Activated naive CD8-positive, alpha-beta T cell (primary cell): ENCODE results near the gene PTPRT.

ENCODE experiments used
- H3K27ac Mint-ChIP-seq: one replicate; pipeline ENCODE4 v1.8.0; 2021; ENCODE audit warnings: mixed read lengths
- H3K27me3 Mint-ChIP-seq: one replicate; pipeline ENCODE4 v1.8.0; 2021; ENCODE audit warnings: mixed read lengths
- H3K36me3 Mint-ChIP-seq: one replicate; pipeline ENCODE4 v1.8.0; 2021; ENCODE audit warnings: mixed read lengths
- H3K4me1 Mint-ChIP-seq: one replicate; pipeline ENCODE4 v1.8.0; 2021; ENCODE audit warnings: low read depth, mixed read lengths
- H3K4me3 Mint-ChIP-seq: one replicate; pipeline ENCODE4 v1.8.0; 2021; ENCODE audit warnings: mild to moderate bottlenecking, mixed read lengths
- H3K9me3 Mint-ChIP-seq: one replicate; pipeline ENCODE4 v1.8.0; 2021; ENCODE audit warnings: low read depth, mixed read lengths

PTPRT gene

DNA sequence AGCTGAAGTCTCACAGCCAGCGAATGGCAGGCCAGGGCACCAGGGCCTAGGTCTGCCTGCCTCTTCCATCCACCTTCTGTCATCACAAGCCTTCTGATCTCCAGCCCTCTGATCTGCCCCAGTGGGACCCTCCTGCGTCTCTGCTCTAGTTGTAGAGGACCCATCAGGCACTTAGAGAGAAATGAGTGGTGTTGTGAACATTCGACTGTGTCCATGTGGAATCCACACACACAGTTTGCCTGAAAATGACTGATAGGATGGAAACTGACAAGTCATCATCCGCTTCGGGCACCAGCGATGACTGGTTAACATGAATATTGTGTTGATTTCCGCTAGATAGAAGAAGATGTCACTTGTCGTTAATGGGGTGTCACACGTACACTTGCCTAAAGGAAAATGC lies 221.0 kb downstream of the PTPRT start:
- no peak overlapping the region for H3K27ac Mint-ChIP-seq
- no peak overlapping the region for H3K4me3 Mint-ChIP-seq
- no peaks in the 10 kb centered on the region for H3K36me3 Mint-ChIP-seq
- no peaks in the 10 kb centered on the region for H3K27me3 Mint-ChIP-seq
- no peaks in the 10 kb centered on the region for H3K9me3 Mint-ChIP-seq
- no peaks in the 10 kb centered on the region for H3K4me1 Mint-ChIP-seq

- H3K4me1 Mint-ChIP-seq = no peaks in the 10 kb centered on the region
- no peaks in the 10 kb centered on the region for H3K36me3 Mint-ChIP-seq
- no peaks in the 10 kb centered on the region for H3K9me3 Mint-ChIP-seq
- no peak overlapping the region for H3K27ac Mint-ChIP-seq
- H3K4me3 Mint-ChIP-seq = no peak overlapping the region
- H3K27me3 Mint-ChIP-seq = peaks cover 3% of the 10 kb centered on the region
These were observed 225.9 kb downstream of the PTPRT start for GRCh38 chr20:42963796-42964195.

GRCh38 chr20:42961771-42962170 lies 227.9 kb downstream of the PTPRT start:
- H3K4me3 Mint-ChIP-seq = no peak overlapping the region
- peaks cover 5% of the 10 kb centered on the region for H3K27me3 Mint-ChIP-seq
- H3K9me3 Mint-ChIP-seq = no peaks in the 10 kb centered on the region
- no peaks in the 10 kb centered on the region for H3K36me3 Mint-ChIP-seq
- no peaks in the 10 kb centered on the region for H3K4me1 Mint-ChIP-seq
- H3K27ac Mint-ChIP-seq = no peak overlapping the region

GRCh38 chr20:42959996-42960395 lies 229.7 kb downstream of the PTPRT start:
- no peak overlapping the region for H3K4me3 Mint-ChIP-seq
- H3K27ac Mint-ChIP-seq = no peak overlapping the region
- peaks cover 5% of the 10 kb centered on the region for H3K27me3 Mint-ChIP-seq
- no peaks in the 10 kb centered on the region for H3K4me1 Mint-ChIP-seq
- no peaks in the 10 kb centered on the region for H3K9me3 Mint-ChIP-seq
- H3K36me3 Mint-ChIP-seq = no peaks in the 10 kb centered on the region

DNA sequence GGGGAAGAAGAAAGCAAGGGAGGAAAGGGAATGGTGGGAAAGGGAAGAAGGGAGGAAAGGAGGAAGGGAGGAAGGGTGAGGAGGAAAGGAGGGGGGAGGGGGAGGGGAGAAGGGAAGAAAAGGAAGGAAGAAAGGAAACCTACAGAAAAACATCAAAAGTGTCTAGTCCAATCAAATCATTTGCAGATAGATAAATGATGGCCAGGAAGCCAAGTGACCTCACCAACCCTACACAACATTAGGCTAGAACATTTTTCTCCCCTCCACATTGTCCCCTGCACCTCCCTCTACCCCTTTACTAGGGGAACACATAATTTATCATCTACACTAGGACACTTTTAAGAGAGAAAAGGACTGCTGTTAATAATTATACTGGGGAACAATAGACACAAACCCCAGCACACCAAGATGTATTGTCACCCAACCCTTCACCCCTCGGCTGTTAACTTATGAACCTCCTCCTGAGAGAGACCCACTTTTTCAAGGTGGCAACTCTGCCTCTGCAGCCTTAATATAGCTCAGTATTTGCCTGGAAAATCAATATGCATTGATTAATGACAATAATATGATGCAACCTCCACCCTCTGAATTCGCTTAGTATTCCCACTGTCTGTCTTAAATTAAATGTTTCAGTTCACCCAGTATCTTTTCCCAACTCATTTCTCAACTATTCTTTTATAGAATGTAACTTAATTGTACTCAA lies 231.2 kb downstream of the PTPRT start:
- no peaks in the 10 kb centered on the region for H3K9me3 Mint-ChIP-seq
- no peak overlapping the region for H3K27ac Mint-ChIP-seq
- peaks cover 5% of the 10 kb centered on the region for H3K27me3 Mint-ChIP-seq
- no peak overlapping the region for H3K4me3 Mint-ChIP-seq
- H3K36me3 Mint-ChIP-seq = no peaks in the 10 kb centered on the region
- no peaks in the 10 kb centered on the region for H3K4me1 Mint-ChIP-seq

- peaks cover 5% of the 10 kb centered on the region for H3K27me3 Mint-ChIP-seq
- H3K27ac Mint-ChIP-seq = no peak overlapping the region
- no peak overlapping the region for H3K4me3 Mint-ChIP-seq
- H3K9me3 Mint-ChIP-seq = no peaks in the 10 kb centered on the region
- H3K36me3 Mint-ChIP-seq = no peaks in the 10 kb centered on the region
- H3K4me1 Mint-ChIP-seq = no peaks in the 10 kb centered on the region
These were observed 232.0 kb downstream of the PTPRT start for GRCh38 chr20:42957704-42958095.

- Mint-ChIP-seq H3K4me3 (no peak overlapping the region), H3K4me1 (no peaks in the 10 kb centered on the region), H3K27me3 (peaks cover 5% of the 10 kb centered on the region), H3K36me3 (no peaks in the 10 kb centered on the region), H3K9me3 (no peaks in the 10 kb centered on the region), H3K27ac (no peak overlapping the region)
These were observed 232.5 kb downstream of the PTPRT start for GRCh38 chr20:42957018-42957703.

- H3K27me3 Mint-ChIP-seq = peaks cover 5% of the 10 kb centered on the region
These were observed 234.0 kb downstream of the PTPRT start for GRCh38 chr20:42955713-42956112.

GRCh38 chr20:42954951-42955350 lies 234.8 kb downstream of the PTPRT start:
- Mint-ChIP-seq H3K36me3 (no peaks in the 10 kb centered on the region), H3K4me1 (no peaks in the 10 kb centered on the region), H3K27me3 (peaks cover 4% of the 10 kb centered on the region), H3K9me3 (no peaks in the 10 kb centered on the region), H3K27ac (no peak overlapping the region), H3K4me3 (no peak overlapping the region)

More at GRCh38 chr20:42955713-42956112, 234.0 kb downstream of the PTPRT start:
- Mint-ChIP-seq H3K4me1 (no peaks in the 10 kb centered on the region), H3K27ac (no peak overlapping the region), H3K4me3 (no peak overlapping the region), H3K9me3 (no peaks in the 10 kb centered on the region), H3K36me3 (no peaks in the 10 kb centered on the region)

GRCh38 chr20:42949950-42950349 lies 239.8 kb downstream of the PTPRT start:
- Mint-ChIP-seq H3K9me3 (peaks cover 5% of the 10 kb centered on the region), H3K27me3 (peaks cover 7% of the 10 kb centered on the region), H3K27ac (no peak overlapping the region), H3K36me3 (no peaks in the 10 kb centered on the region), H3K4me3 (no peak overlapping the region), H3K4me1 (no peaks in the 10 kb centered on the region)

- Mint-ChIP-seq H3K4me3 (no peak overlapping the region), H3K27me3 (peaks cover 12% of the 10 kb centered on the region), H3K36me3 (no peaks in the 10 kb centered on the region), H3K27ac (no peak overlapping the region), H3K4me1 (no peaks in the 10 kb centered on the region), H3K9me3 (peaks cover 5% of the 10 kb centered on the region)
These were observed 244.3 kb downstream of the PTPRT start for GRCh38 chr20:42945234-42945994.

- Mint-ChIP-seq H3K9me3 (no peaks in the 10 kb centered on the region), H3K27ac (no peak overlapping the region), H3K27me3 (peaks cover 10% of the 10 kb centered on the region), H3K36me3 (no peaks in the 10 kb centered on the region), H3K4me3 (no peak overlapping the region), H3K4me1 (no peaks in the 10 kb centered on the region)
These were observed 248.1 kb downstream of the PTPRT start for GRCh38 chr20:42941629-42942028.

DNA sequence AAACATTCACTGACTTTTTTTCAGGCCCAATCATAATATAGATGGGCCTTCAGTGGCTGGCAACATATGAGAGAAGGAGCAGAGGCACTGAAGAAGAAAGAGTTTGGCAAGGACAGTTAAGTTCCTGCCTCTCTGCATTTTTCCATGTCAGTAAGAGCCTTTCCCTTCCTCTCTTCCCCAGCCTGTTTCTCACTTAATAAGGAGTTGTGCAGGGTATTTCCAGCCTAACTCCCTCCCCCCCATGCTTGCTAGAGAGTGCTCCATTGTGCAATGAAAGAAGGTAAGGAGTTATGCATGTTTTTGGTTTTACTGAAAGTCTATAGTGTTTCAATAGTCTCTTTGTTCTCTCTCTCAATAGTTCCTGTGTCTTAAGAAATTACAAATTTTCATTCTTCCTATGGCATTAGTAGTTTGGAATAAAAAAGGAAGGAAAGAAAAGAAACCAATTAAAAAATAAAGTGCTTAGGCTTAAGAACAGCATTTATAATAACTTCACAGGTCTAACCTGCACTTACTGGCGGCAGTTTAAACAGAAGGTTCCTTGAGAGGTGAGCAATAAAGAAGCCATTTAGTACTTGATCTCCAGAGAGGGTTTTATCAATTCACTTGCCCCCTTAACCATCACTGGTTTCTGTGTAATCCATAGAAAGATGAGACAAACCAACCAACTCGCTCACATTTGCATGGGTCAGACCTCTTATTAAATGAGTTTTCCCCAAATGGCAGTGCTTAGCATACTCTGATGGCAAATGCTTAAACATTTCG lies 251.1 kb downstream of the PTPRT start:
- H3K36me3 Mint-ChIP-seq = no peaks in the 10 kb centered on the region
- H3K4me3 Mint-ChIP-seq = no peak overlapping the region
- no peaks in the 10 kb centered on the region for H3K4me1 Mint-ChIP-seq
- H3K27me3 Mint-ChIP-seq = no peaks in the 10 kb centered on the region
- no peak overlapping the region for H3K27ac Mint-ChIP-seq
- no peaks in the 10 kb centered on the region for H3K9me3 Mint-ChIP-seq

DNA sequence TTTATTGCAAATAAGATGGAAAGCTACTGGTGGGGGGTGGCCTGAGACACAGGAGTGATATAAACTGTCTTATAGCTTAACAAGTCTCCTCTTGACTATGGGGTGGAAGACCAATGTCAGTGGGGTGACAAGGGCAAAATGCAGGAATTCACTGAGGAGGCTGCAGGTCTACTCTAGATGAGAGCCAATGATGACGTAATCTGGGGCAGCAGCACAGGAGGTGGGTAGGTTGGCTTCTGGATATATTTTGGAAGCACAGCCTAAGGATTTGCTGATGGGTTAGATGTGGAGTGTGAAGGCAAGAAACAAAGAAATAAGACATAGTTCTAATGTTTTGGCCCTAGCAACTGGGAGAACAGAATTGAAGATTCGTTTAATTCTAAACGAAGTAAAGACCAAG lies 253.2 kb downstream of the PTPRT start:
- H3K36me3 Mint-ChIP-seq = no peaks in the 10 kb centered on the region
- H3K4me1 Mint-ChIP-seq = no peaks in the 10 kb centered on the region
- H3K9me3 Mint-ChIP-seq = no peaks in the 10 kb centered on the region
- no peaks in the 10 kb centered on the region for H3K27me3 Mint-ChIP-seq
- H3K27ac Mint-ChIP-seq = no peak overlapping the region
- no peak overlapping the region for H3K4me3 Mint-ChIP-seq

GRCh38 chr20:42924215-42924614 lies 265.5 kb downstream of the PTPRT start:
- Mint-ChIP-seq H3K4me3 (no peak overlapping the region), H3K27ac (no peak overlapping the region), H3K36me3 (no peaks in the 10 kb centered on the region), H3K4me1 (no peaks in the 10 kb centered on the region), H3K9me3 (peaks cover 4% of the 10 kb centered on the region), H3K27me3 (no peaks in the 10 kb centered on the region)
